ENCODE data around the gene ARHGEF28.

The ARHGEF28 gene

GRCh38 chr5:73814233-73814846, 188.3 kb downstream of the ARHGEF28 start:
- FAIRE-seq (no peak), DNase-seq (ENCODE audit: insufficient read length) (no peak)
- TF ChIP-seq POLR2A (IDR thresholded peaks at IDR 0.05; ENCODE audit: low read depth, low read length) (no peak), TAF1 (IDR thresholded peaks at IDR 0.05; ENCODE audit: borderline replicate concordance, low read depth, low read length) (no peak)

- FAIRE-seq (no peak), DNase-seq (ENCODE audit: insufficient read length) (no peak)
- TF ChIP-seq TAF1 (IDR thresholded peaks at IDR 0.05; ENCODE audit: borderline replicate concordance, low read depth, low read length) (no peak), POLR2A (IDR thresholded peaks at IDR 0.05; ENCODE audit: low read depth, low read length) (no peak), POLR2AphosphoS5 (IDR thresholded peaks at IDR 0.05; ENCODE audit: low read depth, low read length) (no peak)
These were observed 189.6 kb downstream of the ARHGEF28 start for GRCh38 chr5:73815631-73816030.

- FAIRE-seq = no peak
- no peak for TF ChIP-seq POLR2A (IDR thresholded peaks at IDR 0.05; ENCODE audit: low read depth, low read length)
- no peak for TF ChIP-seq TAF1 (IDR thresholded peaks at IDR 0.05; ENCODE audit: borderline replicate concordance, low read depth, low read length)
- TF ChIP-seq POLR2AphosphoS5 (IDR thresholded peaks at IDR 0.05; ENCODE audit: low read depth, low read length) = no peak
- DNase-seq (ENCODE audit: insufficient read length) = no peak
These were observed 190.8 kb downstream of the ARHGEF28 start for GRCh38 chr5:73816656-73817420.

GRCh38 chr5:73818357-73818756, 192.4 kb downstream of the ARHGEF28 start:
- no peak for TF ChIP-seq TAF1 (IDR thresholded peaks at IDR 0.05; ENCODE audit: borderline replicate concordance, low read depth, low read length)
- TF ChIP-seq POLR2A (IDR thresholded peaks at IDR 0.05; ENCODE audit: low read depth, low read length) = no peak
- TF ChIP-seq POLR2AphosphoS5 (IDR thresholded peaks at IDR 0.05; ENCODE audit: low read depth, low read length) = no peak
- FAIRE-seq = no peak
- no peak for DNase-seq (ENCODE audit: insufficient read length)

GRCh38 chr5:73820326-73820725, 194.3 kb downstream of the ARHGEF28 start:
- TF ChIP-seq TAF1 (IDR thresholded peaks at IDR 0.05; ENCODE audit: borderline replicate concordance, low read depth, low read length) = no peak
- no peak for TF ChIP-seq POLR2A (IDR thresholded peaks at IDR 0.05; ENCODE audit: low read depth, low read length)
- TF ChIP-seq POLR2AphosphoS5 (IDR thresholded peaks at IDR 0.05; ENCODE audit: low read depth, low read length) = no peak
- no peak for DNase-seq (ENCODE audit: insufficient read length)
- no peak for FAIRE-seq

DNA sequence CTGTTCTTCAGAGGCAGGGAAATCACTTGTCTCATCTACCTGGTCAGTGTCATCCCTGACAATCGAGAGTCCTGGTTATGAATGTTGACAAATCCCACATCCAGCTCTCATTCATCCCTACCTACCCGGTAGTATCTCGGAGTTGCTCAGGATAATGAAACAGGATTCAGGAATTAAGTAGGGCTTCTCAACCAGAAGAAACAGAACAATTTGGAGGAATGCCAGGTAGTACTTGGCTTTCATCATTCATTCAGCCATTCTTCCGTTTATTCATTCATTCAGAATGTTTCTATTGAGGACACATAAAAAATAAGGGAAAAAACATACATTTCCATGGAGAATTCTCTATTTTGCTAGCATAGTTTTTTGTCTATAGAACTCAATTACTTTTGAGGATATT, 195.0 kb downstream of the ARHGEF28 start:
- DNase-seq (ENCODE audit: insufficient read length) (no peak), FAIRE-seq (no peak)
- TF ChIP-seq POLR2AphosphoS5 (IDR thresholded peaks at IDR 0.05; ENCODE audit: low read depth, low read length) (no peak), POLR2A (IDR thresholded peaks at IDR 0.05; ENCODE audit: low read depth, low read length) (no peak), TAF1 (IDR thresholded peaks at IDR 0.05; ENCODE audit: borderline replicate concordance, low read depth, low read length) (no peak)

DNA sequence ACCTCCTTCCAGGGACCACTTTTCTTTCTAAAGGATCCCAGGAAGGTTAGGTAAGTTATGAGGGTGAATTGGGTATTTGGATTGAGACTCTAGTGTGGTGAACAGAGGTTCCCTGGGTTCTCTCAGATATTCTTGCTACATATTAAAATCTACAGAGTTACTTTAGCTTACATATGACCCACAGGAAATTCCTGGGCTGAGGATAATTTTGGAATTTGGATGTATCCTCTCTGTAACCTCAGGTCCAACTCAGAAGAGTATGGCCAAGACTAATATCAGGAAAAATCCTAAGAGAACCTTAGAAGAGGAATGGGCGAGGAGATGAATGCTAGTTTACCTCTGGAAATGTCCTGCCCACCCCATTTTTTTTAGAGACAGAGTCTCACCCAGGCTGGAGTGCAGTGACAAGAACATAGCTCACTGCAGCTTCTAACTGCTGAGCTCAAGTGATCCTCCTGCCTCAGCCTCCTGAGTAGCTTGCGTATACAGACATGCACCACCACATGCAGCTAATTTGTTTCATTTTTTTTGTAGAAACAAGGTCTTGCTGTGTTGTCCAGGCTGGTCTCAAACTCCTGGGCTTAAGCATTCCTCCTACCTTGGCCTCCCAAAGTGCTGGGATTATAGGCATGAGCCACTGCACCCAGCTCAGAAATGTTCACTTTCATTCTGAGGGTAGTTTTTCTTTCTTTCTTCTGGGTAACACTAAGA, 196.4 kb downstream of the ARHGEF28 start:
- no peak for TF ChIP-seq POLR2A (IDR thresholded peaks at IDR 0.05; ENCODE audit: low read depth, low read length)
- TF ChIP-seq POLR2AphosphoS5 (IDR thresholded peaks at IDR 0.05; ENCODE audit: low read depth, low read length) = no peak
- no peak for TF ChIP-seq TAF1 (IDR thresholded peaks at IDR 0.05; ENCODE audit: borderline replicate concordance, low read depth, low read length)
- no peak for DNase-seq (ENCODE audit: insufficient read length)
- no peak for FAIRE-seq

DNA sequence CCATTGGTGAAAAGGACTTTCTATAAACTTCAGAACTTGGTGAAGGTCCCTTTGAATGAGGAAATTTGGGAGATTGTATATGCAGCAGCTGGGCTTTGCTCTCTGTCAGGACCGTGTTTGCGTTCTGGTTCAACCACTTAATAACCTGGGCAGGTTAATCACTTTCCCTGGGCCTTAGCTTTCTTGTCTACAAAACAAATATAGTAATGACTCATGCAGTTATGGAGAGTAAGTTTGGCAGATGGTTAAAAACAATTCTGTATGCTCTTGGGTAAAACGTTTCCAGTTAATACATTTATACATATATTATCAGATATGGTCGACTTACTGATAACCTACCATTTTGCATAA, 197.0 kb downstream of the ARHGEF28 start:
- no peak for TF ChIP-seq POLR2A (IDR thresholded peaks at IDR 0.05; ENCODE audit: low read depth, low read length)
- TF ChIP-seq POLR2AphosphoS5 (IDR thresholded peaks at IDR 0.05; ENCODE audit: low read depth, low read length) = no peak
- TF ChIP-seq TAF1 (IDR thresholded peaks at IDR 0.05; ENCODE audit: borderline replicate concordance, low read depth, low read length) = no peak
- DNase-seq (ENCODE audit: insufficient read length) = no peak

GRCh38 chr5:73823508-73823925, 197.5 kb downstream of the ARHGEF28 start:
- DNase-seq (ENCODE audit: insufficient read length) (no peak), FAIRE-seq (no peak)
- TF ChIP-seq TAF1 (IDR thresholded peaks at IDR 0.05; ENCODE audit: borderline replicate concordance, low read depth, low read length) (no peak), POLR2A (IDR thresholded peaks at IDR 0.05; ENCODE audit: low read depth, low read length) (no peak), POLR2AphosphoS5 (IDR thresholded peaks at IDR 0.05; ENCODE audit: low read depth, low read length) (no peak)

More for the DNA sequence above, 197.0 kb downstream of the ARHGEF28 start:
- FAIRE-seq = no peak

- TF ChIP-seq TAF1 (IDR thresholded peaks at IDR 0.05; ENCODE audit: borderline replicate concordance, low read depth, low read length) = no peak
- no peak for TF ChIP-seq POLR2A (IDR thresholded peaks at IDR 0.05; ENCODE audit: low read depth, low read length)
- TF ChIP-seq POLR2AphosphoS5 (IDR thresholded peaks at IDR 0.05; ENCODE audit: low read depth, low read length) = no peak
- no peak for FAIRE-seq
These were observed 199.2 kb downstream of the ARHGEF28 start for GRCh38 chr5:73825199-73825598.

GRCh38 chr5:73825736-73826135, 199.7 kb downstream of the ARHGEF28 start:
- DNase-seq (ENCODE audit: insufficient read length) (no peak), FAIRE-seq (no peak)
- TF ChIP-seq TAF1 (IDR thresholded peaks at IDR 0.05; ENCODE audit: borderline replicate concordance, low read depth, low read length) (no peak), POLR2A (IDR thresholded peaks at IDR 0.05; ENCODE audit: low read depth, low read length) (no peak)

More at GRCh38 chr5:73825199-73825598, 199.2 kb downstream of the ARHGEF28 start:
- no peak for DNase-seq (ENCODE audit: insufficient read length)
